ENCODE data around the gene PLAAT2.
"Not testable (repeated sequence)": the region's sequence is repeated elsewhere in the genome, so short reads cannot be mapped to it uniquely, and the experiment has no call there.

The PLAAT2 gene

DNA sequence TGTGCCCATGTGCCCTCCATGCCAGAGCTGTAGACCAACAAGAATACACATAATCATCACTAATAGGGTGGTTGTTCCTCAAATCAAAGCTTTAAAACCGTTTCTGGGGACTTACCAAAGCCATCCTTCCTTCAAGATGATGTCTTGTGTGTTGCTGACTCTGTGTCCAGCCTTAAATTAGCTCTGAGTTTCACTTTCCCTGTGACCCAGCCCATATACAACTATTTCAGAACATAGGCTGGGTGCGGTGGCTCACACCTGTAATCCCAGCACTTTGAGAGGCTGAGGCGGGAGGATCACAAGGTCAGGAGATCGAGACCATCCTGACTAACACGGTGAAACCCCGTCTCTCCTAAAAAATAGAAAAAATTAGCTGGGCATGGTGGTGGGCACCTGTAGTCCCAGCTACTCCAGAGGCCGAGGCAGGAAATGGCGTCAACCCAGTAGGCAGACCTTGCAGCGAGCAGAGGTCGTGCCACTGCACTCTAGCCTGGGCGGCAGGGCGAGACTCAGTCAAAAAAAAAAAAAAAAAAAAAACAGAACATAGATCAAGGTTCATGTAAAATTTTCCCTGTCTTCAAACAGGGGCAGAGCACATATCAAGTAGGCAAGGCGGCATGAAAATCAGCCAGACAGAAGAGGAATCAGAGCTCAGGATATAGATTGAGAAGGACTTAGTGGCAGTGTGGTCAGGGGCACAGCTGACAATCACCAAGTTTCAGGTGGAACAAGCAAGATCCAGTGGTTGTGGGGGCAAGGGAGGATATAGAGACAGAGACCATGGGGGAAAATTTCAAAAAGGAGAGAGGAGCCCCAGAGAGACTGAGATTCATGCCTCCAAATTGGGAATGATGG is at the start of gene PLAAT2:
TSS of gene PLAAT2 (minus strand) at position 179 of the 855 bp plus-strand sequence. CDS start at position 124, 55 bp downstream.
- no peak for DNase-seq

DNA sequence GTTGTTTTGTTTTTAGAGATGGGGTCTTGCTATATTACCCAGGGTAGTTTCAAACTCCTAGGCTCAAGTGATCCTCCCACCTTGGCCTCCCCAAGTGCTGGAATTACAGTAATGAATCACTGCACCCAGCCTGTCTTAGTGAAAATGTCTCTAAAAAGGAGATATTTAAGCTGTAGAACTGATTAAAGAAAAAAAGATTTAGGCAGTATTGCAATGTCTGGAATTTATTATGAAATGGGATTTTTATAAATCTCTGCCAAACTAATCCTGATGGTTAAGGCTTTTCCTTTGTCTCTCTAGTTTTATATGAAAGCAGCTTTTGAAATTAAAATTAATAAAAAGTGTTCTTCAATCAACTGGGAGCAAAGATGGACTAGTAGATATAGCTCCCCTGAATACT is 49.0 kb upstream of the PLAAT2 start:
- no peak for DNase-seq

GRCh38 chr11:63611395-63611747 is 48.2 kb upstream of the PLAAT2 start:
- no peak for DNase-seq

DNA sequence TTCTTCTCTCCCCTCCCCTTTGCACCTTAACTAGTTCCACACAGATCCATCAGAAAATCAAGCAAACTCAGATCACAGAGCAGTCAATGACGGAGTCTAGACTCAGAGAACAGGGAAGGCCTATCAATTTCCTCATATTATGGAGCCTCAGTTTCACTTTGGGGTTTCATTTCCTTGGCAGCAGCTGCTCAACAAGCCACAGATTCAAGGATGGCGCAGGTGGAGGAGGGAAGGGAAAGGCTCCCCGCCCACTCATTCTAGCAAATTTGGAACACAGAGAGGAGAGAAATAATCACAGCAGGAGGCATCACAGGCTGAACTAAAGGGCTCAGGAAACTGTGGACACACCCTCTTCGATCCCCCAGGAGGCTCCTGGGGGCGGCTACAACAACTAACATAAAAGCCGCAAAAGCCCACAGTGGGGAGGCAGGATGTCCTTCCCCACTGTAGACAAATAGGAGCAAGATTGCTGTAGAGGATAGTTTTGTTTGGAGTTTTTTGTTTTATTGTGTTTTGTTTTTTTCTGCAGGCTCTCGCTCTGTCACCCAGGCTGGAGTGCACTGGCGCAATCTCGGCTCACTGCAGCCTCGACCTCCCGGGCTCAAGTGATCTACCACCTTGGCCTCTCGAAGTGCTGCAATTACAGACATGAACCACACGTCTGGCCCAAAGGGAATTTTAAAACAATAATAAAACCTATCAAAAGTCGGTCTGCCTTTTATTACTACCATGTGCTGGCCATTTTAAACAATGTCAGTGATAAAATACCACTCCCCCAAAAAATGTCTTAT is 47.6 kb upstream of the PLAAT2 start:
- no peak for DNase-seq

GRCh38 chr11:63609971-63610580 is 46.9 kb upstream of the PLAAT2 start:
- DNase-seq = no peak

GRCh38 chr11:63609536-63609935 is 46.4 kb upstream of the PLAAT2 start:
- no peak for DNase-seq

- DNase-seq = no peak
Observed at GRCh38 chr11:63608353-63609345, 45.5 kb upstream of the PLAAT2 start.

- DNase-seq = no peak
Observed at GRCh38 chr11:63603180-63603518, 40.0 kb upstream of the PLAAT2 start.

DNA sequence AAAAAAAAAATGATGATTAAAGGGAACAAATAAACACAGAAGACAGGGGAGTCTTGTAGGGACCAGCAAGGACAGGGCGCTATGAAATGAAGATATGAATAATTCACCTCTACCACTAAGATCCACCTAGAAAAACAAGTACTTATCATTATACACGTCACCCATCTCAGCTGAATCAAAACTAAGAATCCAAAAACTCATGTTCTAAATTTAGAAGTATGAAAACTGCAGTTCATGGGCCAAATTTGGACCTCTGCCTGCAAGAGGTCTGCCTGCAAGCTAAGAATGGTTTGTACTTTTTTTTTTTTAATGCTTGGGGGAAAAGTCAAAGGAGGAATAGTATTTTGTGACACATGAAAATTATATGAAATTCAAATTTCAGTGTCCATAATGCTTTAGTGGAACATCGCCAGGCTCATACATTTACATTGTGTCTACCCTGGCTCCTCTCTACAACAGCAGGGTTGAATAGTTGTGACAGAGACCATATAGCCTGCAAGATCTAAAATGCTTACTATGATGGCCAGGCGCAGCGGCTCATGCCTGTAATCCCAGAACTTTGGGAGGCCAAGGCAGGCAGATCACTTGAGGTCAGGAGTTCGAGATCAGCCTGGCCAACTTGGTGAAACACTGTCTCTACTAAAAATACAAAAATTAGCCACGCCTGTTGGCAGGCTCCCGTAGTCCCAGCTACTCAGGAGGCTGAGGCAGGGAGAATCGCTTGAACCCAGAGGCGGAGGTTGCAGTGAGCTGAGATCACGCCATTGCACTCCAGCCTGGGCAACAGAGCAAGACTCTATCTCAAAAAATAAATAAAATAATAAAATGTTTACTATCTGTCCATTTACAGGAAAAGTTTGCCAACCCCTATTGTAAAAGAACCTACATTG is 39.4 kb upstream of the PLAAT2 start:
- not testable (repeated sequence) for DNase-seq

DNA sequence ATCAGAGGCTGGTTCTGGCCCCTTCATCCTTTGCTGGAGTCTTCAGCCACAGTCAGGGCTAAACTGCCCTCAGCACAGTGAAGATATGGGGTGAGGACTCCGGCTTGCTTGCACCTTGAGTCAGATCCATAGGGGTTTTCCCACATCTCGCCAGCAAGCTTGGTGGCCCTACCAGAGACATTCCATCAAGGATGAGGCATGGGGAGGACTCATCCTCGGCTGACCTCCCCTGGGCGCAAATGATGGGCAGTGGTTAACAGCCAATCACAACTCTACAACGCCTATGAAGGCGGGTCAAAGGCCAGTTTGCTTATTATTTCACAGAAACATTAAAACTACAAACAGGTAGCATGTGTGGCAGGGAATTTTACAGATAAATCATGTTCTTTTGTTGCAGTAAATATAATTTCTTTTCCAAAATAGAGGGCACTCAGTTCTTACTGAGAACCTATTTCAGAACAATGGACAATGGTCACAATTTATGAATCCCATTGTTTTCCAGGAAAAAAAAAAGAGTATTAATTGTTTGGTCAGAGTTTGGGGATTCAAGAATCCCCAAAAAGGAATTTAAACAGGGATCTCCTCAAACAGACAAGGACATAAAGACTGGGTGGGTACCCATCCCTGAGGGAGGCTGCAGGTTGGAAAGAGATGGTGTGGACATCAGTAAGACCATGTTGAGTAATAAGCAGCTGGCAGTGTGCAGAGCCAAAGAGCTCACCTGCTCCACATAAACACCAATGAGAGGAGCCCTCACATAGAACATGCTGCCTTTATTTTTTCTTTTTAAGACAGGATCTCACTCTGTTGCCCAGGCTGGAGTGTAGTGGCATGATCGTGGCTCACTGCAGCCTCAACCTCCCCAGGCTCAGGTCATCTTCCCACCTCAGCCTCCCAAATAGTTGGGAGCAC is 36.3 kb upstream of the PLAAT2 start:
- no peak for DNase-seq

DNA sequence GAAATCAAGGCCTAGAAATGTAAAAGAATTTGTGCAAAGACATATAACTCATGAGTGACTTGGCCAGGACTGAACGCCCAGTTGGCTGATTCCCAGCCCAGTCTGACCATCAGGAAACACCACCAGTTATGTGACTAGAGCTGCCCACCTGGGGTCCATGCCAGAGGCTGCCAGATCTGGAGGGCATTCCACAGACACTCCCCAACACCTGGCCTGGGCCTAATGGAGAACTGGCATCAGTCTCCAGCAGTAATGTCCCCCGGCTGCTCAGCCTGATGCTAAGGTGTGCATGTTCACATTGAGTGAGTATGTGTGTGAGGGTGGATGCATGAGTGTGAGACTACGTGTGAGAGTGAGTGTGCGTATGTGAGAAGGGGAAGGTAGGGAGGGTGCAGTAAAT is 35.4 kb upstream of the PLAAT2 start:
- no peak for DNase-seq

DNA sequence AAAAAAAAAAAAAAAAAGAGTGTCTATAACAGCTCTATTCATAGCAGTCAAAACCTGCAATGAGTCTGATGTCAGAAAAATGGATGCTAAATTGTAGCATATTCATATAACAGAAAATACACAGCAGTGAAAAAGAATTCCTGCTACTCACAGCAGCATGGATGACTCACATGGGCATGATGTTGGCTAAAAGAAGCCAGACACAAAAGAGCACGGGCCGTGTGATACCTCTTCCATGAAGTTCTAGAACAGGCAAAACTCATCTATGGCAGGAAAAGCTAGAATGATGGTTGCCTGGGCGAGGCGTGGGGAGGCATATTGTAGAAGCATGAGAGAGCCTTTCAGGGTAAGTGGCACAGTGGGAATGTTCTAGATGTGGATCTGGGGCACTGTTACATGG is 32.1 kb upstream of the PLAAT2 start:
- DNase-seq = no peak

DNA sequence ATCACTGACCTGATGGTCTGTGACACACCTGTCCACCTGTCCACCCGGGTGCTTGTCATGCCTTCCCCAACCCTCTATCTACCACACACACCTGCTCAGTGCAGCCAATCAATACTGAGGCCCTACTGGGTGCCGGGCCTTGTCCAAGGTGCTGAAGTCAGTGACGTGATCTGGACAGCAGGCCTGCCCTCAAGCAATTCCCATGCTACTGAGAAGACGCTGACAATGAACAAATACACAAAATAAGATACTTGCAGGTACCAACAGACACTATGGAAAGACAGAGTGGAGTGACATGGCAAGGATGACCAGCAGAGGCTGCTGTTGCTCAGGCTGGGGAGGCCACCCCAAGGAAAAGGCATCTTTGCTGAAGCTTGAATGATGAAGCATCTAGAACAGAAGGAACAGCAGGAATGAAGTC is 29.8 kb upstream of the PLAAT2 start:
- DNase-seq = peak in 1 of 2 experiments; percentile 52

- no peak for DNase-seq
Observed at GRCh38 chr11:63590024-63590788, 27.0 kb upstream of the PLAAT2 start.

DNA sequence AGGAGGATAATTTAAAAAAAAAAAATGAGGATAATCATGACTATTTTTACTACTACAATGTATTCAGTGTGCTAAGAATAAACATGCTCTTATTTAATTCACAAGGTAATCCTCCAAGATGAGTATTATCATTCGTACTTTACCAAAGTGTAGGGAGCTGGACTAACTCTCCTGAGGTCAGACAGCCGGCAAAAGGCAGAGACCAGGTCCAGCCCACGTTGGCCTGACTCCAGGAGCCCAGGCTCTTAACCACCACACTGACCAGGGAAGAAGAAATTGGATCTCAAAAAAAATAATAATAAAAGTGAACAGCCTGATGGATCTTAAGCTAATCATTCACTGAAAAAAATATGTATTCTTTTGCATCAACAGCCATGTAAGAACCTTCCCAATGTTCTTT is 25.8 kb upstream of the PLAAT2 start:
- DNase-seq = no peak

GRCh38 chr11:63586451-63587166 is 23.4 kb upstream of the PLAAT2 start:
- no peak for DNase-seq

GRCh38 chr11:63583357-63583677 is 20.1 kb upstream of the PLAAT2 start:
- DNase-seq = peak; percentile 54 to 59

GRCh38 chr11:63581224-63581623 is 18.0 kb upstream of the PLAAT2 start:
- DNase-seq = not testable (repeated sequence)

- not testable (repeated sequence) for DNase-seq
Observed at GRCh38 chr11:63578882-63579281, 15.7 kb upstream of the PLAAT2 start.
